NCI-H2227 (cell line): ENCODE data around the gene RXRA.
A peak's percentile ranks its signal among the peaks of the same experiment; 100 is the strongest.

Source experiments
- DNase-seq: peaks from one replicate; lab custom pipeline; 2025; ENCODE audit not compliant: unreplicated experiment; lab: John Stamatoyannopoulos, UW

RXRA gene

DNA sequence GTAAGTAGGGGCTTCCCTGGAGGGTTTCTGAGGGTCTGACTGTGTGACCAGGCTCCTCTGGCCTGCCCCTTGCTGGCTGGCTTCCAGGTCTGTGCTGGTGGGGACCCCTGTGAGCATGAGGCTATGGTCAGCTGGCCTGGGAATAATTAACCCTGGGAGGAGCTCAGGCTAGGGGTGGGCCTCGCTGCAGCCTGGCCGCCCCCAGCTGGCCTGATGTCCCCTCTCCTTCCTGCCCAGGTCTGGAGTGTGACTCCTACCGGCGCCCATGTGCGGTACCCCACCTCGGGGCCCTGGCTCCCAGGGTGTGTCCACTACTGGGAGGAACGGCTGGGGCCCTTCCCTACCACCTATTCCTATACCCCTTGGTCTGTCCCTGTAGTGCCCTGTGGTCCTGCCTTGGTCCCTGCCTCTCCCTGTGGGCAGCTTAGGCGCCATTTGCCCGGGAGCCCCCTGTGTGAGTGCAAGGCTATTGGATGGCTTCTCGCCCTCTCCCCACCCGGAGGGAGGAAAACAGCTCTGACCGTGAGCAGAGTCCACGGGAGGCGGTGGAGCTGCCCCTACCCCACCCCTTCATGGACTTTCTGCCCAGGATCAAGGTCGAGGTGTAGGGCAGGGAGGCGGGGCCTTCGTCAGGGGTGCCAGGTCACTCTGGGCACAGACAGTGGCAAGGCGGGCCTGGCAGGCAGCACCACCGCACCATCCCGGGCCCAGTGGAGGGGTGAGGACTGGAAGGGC lies 9.4 kb downstream of the RXRA start:
- no peak for DNase-seq

DNA sequence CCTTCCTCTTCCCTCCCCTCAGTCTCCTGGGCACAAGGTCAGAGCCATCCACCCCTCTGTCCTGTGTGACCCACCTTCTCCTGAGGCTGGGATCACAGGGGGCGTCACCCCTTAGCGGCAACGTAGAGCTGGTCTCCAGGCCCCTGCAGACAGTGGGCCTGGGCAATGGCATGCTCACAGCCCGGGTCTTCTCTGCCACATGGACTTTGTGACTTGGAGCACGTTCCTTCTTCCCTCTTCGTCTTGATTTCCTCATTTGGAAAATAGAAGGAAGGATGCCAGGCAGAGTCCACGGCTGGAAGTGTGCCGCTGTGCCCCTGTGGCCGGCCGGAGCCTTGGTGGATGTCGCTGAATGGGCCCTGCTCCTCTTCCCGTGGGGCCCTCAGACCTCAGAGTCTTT lies 10.0 kb downstream of the RXRA start:
- DNase-seq, result no peak

DNA sequence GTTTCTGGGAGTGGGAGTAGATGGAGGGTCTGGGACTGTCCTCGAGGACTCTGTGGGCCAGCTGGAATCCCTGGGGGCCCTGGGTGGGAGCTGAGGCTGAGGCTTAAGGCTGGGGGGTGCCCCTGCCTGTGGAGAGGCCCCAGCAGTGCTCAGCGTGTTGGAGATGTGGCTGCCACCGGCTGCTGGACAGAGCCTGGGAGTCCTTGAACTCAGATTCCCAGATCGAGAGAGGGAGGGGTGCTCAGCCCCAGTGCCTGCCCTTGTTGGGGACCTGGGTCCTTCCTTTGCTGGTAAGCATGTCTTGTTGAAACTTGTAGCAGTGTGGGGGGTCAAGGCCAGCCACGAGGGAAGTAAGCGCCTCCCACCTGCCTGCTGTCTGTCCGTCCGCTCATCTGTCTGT lies 10.7 kb downstream of the RXRA start:
- DNase-seq, result no peak

DNA sequence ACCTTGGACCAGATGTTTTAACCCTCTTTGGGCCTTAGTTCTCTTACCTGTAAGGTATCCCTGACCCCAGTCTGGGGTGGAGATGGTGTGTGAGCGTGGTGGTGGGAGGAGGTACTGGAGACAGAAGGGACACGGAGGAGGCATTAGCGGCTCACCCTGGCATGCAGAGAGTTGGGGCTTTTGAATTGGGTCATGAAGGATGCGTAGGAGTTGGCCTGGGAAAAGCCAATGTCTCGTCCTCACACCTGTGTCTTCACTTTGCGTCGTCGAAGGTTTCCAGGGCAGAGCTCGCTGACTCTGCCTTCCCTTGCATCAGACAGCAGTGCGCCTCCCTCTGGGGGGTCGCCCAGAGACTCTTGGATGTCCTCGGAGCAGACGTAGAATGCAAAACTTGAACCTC lies 11.2 kb downstream of the RXRA start:
- DNase-seq, result no peak

DNA sequence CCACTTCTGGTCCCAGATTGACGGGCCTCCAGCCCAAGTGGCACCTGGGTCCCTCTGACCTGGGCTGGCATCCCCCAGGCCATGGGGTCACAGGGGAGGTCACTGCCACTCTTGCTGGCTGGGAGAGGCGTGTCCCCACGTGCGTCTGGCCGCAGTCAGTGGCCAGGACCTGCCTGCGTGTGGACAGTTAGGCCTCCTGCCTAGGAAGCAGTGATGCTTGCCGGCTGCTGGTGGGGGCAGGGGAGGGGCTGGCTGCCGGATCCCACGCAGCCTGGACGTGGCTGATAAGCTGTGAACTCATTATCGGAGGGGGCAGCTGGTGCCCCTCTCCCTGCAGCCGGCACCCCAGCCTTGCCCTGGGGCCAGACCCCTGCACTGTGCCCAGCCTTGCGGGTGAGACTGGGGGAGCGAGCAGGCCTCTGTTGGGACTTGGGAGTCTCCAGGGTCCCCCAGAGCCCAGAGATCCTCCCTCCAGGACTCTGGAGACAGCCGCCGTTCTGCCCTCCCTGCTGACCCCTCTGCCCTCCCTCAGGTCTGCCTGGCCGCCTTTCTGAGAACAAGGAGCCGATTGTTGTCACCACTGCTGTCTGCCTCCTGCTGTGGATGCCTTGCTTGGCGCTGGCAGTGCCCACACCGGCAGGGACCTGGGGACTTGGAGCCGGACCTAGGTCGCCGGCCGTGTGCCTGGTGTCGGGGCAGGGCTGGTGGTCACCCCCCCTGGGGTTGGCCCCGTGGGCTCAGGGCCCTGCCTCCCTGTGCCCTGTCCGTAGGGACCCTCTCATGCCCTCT lies 12.3 kb downstream of the RXRA start:
- no peak for DNase-seq

DNA sequence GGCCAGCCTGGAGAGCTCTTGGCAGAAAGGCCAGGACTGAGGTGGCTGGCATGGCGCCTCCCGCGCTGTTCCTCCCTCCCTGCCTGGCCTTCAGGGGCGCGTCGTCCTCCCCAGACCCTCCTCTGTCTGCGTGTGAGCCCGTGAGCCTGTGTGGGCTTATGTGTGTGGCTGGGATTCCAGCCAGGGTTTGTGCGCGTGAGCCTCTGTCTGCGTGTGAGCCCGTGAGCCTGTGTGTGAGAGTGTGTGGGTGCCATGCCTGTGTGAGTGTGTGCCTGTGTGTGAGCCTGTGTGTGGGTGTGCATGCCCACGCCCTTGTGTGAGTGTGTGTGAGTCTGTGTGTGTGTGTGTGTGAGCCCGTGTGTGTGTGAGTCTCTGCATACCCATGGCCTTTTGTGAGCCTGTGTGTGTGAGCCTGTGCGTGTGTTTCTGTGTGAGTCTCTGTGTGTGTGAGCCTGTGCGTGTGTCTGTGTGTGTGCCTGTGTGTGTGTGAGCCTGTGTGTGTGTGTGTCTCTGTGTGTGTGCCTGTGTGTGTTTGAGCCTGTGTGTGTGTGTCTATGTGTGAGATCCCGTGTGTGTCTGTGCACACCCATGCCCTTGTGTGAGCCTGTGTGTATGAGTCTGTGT lies 13.0 kb downstream of the RXRA start:
- peak; percentile 10 for DNase-seq

- DNase-seq, result no peak
These were observed 14.4 kb downstream of the RXRA start for GRCh38 chr9:134340475-134341160.

- no peak for DNase-seq
These were observed 15.1 kb downstream of the RXRA start for GRCh38 chr9:134341306-134341705.

- DNase-seq, result no peak
These were observed 15.9 kb downstream of the RXRA start for GRCh38 chr9:134341929-134342745.

GRCh38 chr9:134342746-134343115 lies 16.5 kb downstream of the RXRA start:
- DNase-seq, result no peak

GRCh38 chr9:134343637-134344036 lies 17.4 kb downstream of the RXRA start:
- DNase-seq, result no peak

- no peak for DNase-seq
These were observed 18.0 kb downstream of the RXRA start for GRCh38 chr9:134344068-134344799.

- DNase-seq, result no peak
These were observed 18.6 kb downstream of the RXRA start for GRCh38 chr9:134344800-134345310.

GRCh38 chr9:134345737-134346136 lies 19.5 kb downstream of the RXRA start:
- DNase-seq, result no peak

GRCh38 chr9:134346151-134346550 lies 19.9 kb downstream of the RXRA start:
- DNase-seq, result no peak

DNA sequence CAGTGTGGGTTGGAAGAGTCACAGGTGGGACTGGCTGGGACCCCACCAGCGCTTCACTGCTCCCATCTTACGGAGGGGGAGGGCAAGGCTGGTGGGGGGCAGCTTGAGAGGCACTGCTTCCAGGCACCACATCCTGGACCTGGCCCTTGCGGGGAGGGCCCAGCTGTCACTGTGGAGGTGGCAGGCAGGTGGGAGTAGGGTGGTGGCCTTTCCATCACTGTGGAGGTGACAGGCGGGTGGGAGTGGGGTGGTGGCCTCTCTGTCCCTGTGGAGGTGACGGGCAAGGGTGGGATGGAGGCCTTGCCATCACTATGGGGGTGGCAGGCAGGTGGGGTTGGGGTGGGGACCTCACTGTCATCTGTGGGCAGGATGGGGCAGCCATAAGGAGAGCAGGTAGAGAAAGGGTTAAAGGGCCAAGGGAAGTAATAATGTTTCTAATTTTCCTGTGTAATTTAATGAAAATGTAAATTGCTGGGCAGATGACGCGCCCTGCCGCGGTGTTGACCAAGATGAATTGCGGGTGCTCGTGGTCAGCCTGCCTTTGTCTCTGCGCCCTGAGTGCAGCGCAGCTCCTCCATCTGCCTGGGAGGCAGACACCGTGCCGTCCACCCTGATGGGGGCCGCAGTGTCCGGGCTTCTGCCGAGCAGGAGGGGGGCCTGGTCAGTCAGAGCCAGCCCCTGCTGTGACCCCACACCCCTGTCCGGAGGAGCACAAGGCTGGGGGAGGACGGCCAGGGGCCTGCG lies 20.8 kb downstream of the RXRA start:
- no peak for DNase-seq

DNA sequence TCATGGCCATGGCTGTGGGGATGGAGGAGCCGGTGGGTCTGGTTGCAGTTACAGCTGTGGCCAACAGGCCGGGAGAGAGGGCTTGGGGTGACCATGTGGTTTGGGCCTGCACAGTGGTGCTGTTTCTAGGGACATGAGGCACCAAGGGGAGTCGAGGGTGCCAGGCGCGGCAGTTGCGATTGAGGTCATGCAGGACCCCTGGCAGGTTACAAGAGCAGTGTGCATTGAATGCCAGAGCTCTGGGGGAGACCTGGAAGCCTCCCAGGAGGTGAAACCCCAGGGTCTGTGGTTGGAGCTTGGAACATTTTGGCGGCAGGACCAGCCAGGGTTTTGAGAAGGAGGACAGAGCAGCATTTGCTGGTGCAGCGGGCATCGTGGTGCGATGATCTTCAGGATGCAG lies 21.7 kb downstream of the RXRA start:
- DNase-seq, result no peak

DNA sequence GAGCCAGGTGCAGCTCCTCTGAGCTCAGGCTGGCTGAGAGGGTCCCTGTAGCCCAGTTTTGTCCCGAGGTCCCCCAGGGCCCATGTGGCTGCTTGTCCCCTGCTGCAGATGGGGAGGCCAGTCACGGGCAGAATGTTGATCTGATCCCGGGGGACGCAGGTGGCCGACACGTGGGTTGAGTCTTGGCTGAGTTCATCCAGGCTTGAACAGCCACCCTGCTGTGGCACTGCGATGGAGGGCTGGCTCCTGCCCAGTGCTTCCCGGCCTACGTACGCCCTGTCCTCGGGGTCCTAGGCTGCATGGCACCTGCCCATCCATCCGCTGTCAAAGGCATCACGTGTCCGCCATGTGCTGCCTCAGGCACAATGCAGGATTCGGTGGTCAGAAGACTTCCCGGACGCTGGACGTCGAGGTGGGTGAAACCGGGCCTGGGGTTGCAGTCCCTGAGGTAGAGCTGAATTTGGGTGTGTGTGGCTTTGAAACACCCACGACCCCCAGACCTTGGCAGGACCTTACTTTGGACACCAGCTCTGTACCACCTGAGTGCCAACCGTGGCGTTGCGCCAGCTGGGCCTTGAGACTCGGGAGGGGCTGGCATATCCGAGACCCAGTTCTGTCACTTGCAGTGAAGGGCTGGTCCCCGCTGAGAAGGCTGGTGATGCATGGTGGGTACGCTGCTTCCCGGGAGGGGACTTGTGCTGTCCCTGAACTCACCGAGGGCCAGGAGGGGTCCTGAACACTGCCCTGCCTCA lies 22.3 kb downstream of the RXRA start:
- DNase-seq, result no peak
